ENCODE measurements around the gene CNTNAP2.

- TF ChIP-seq EZH2 (IDR thresholded peaks at IDR 0.05; ENCODE audit: borderline replicate concordance, low read depth, low read length, poor library complexity, severe bottlenecking) (no peak), CTCF (conservative IDR thresholded peaks at IDR 0.05; ENCODE audit: low read depth, low read length) (no peak)
These were observed 22.2 kb upstream of the CNTNAP2 start for GRCh38 chr7:146094356-146094755.
